SK-N-SH (cell line): ENCODE measurements around the gene CIDEC. TPM values are rescaled to one million over a fixed set of nuclear protein-coding genes. Genes with fewer than 3 reads are reported as not detected.

ENCODE experiments used
- CTCF ChIA-PET: fragments of 300-600, 350-600 bp; formaldehyde crosslinking; extraction: SDS; loops from one replicate; lab custom pipeline; 2021; lab: Yijun Ruan, JAX
- POLR2A ChIA-PET: fragments of 350-600 bp; sonication (Branson Sonifier 250); formaldehyde crosslinking; extraction: SDS; loops from one replicate; lab custom pipeline; 2020; ENCODE audit warnings: antibody characterized with exemption, inconsistent platforms; lab: Yijun Ruan, JAX
- DNase-seq: peaks from one replicate; pipeline ENCODE4 v3.0.0; 2012
- H2AFZ ChIP-seq: fragments of 200-600 bp; sonication (generic); 2 replicates; pipeline ENCODE4 v1.8.1; 2016; ENCODE audit warnings: antibody characterized with exemption, mild to moderate bottlenecking, low read depth
- H3F3A ChIP-seq: fragments of 200-600 bp; sonication (generic); replicated peaks from 2 replicates; pipeline ENCODE3; 2016; ENCODE audit warnings: antibody characterized with exemption, mild to moderate bottlenecking; ENCODE audit not compliant: insufficient read depth
- H3K27ac ChIP-seq, 2 experiments: fragments of 200-500 bp in 1 of 2; fragments of 200-600 bp in 1 of 2; sonication (Bioruptor generic) in 1 of 2; sonication (generic), shearing (Covaris generic) in 1 of 2; 2 replicates each; pipeline versions ENCODE4 v1.5.1 to v1.6.1; 2014 to 2016; ENCODE audit warnings: low read depth in 2 of 2, inconsistent platforms in 1 of 2, low read length in 1 of 2, mild to moderate bottlenecking in 1 of 2, mixed read lengths in 1 of 2
- H3K27me3 ChIP-seq: fragments of 200-600 bp; sonication (generic), shearing (Covaris generic); 2 replicates; pipeline ENCODE4 v1.6.1; 2016; ENCODE audit warnings: mixed run types; ENCODE audit not compliant: insufficient read depth
- H3K36me3 ChIP-seq, 2 experiments: fragments of 200-500 bp in 1 of 2; fragments of 200-600 bp in 1 of 2; sonication (Bioruptor generic) in 1 of 2; sonication (generic) in 1 of 2; replicated peaks in 1 of 2; 2 replicates each; pipeline versions ENCODE3 to v1.5.1; 2014 to 2016; ENCODE audit warnings: low read length in 1 of 2, mild to moderate bottlenecking in 1 of 2; ENCODE audit not compliant: insufficient read depth in 2 of 2, control insufficient read depth in 1 of 2
- H3K4me1 ChIP-seq, 2 experiments: fragments of 200-500 bp in 1 of 2; fragments of 200-600 bp in 1 of 2; sonication (Bioruptor generic) in 1 of 2; sonication (generic), shearing (Covaris generic) in 1 of 2; 2 replicates each; pipeline versions ENCODE4 v1.5.1 to v1.6.1; 2014 to 2016; ENCODE audit warnings: low read depth in 1 of 2, low read length in 1 of 2, mixed run types in 1 of 2; ENCODE audit not compliant: insufficient read depth in 2 of 2, control insufficient read depth in 1 of 2
- H3K4me2 ChIP-seq: fragments of 200-600 bp; sonication (generic), shearing (Covaris generic); 2 replicates; pipeline ENCODE4 v1.6.1; 2017; ENCODE audit warnings: mixed run types
- H3K4me3 ChIP-seq, 2 experiments: fragments of 200-500 bp in 1 of 2; fragments of 200-600 bp in 1 of 2; sonication (Bioruptor generic) in 1 of 2; sonication (generic), shearing (Covaris generic) in 1 of 2; 2 replicates each; pipeline versions ENCODE4 v1.5.1 to v1.8.1; 2014 to 2016; ENCODE audit warnings: low read depth in 2 of 2, inconsistent platforms in 1 of 2, low read length in 1 of 2, mild to moderate bottlenecking in 1 of 2, mixed read lengths in 1 of 2, moderate library complexity in 1 of 2
- H3K79me2 ChIP-seq: fragments of 200-600 bp; sonication (generic); 2 replicates; pipeline ENCODE4 v1.8.1; 2017; ENCODE audit warnings: mild to moderate bottlenecking; ENCODE audit not compliant: insufficient read depth
- H3K9ac ChIP-seq: fragments of 200-600 bp; sonication (generic); 2 replicates; pipeline ENCODE4 v1.6.1; 2017; ENCODE audit warnings: mixed run types
- H3K9me2 ChIP-seq: fragments of 200-600 bp; sonication (generic); 2 replicates; pipeline ENCODE4 v1.6.1; 2017; ENCODE audit warnings: mixed run types
- H3K9me3 ChIP-seq: fragments of 200-600 bp; sonication (generic); 2 replicates; pipeline ENCODE4 v1.6.1; 2017; ENCODE audit warnings: mixed run types, mild to moderate bottlenecking, moderate library complexity
- H4K20me1 ChIP-seq: fragments of 200-600 bp; sonication (generic); 2 replicates; pipeline ENCODE4 v1.6.1; 2017; ENCODE audit warnings: mild to moderate bottlenecking, mixed run types; ENCODE audit not compliant: insufficient read depth
- ELF1 ChIP-seq: IDR thresholded peaks from 2 replicates; pipeline ENCODE4 v1.4.0; 2012
- IRF3 ChIP-seq: fragments of 150-350 bp; IDR thresholded peaks from 2 replicates; pipeline ENCODE4 v1.6.1; 2016; ENCODE audit warnings: mild to moderate bottlenecking, low read depth, low read length
- MXI1 ChIP-seq: IDR thresholded peaks from 2 replicates; pipeline ENCODE4 v1.6.1; 2012; ENCODE audit warnings: mild to moderate bottlenecking, low read depth, low read length, improper control_type of control experiment
- NRF1 ChIP-seq: IDR thresholded peaks from 2 replicates; pipeline ENCODE4 v1.6.1; 2012; ENCODE audit warnings: low read depth, mild to moderate bottlenecking, low read length
- RAD21 ChIP-seq: IDR thresholded peaks from 2 replicates; pipeline ENCODE4 v1.6.1; 2012; ENCODE audit warnings: mild to moderate bottlenecking, low read length
- REST ChIP-seq: IDR thresholded peaks from 2 replicates; pipeline ENCODE4 v1.6.1; 2012; ENCODE audit warnings: mild to moderate bottlenecking, low read depth, low read length, moderate library complexity
- SIN3A ChIP-seq: IDR thresholded peaks from 2 replicates; pipeline ENCODE4 v1.6.1; 2012; ENCODE audit warnings: low read depth, mild to moderate bottlenecking, low read length, moderate library complexity, borderline replicate concordance
- TAF1 ChIP-seq: IDR thresholded peaks from 2 replicates; pipeline ENCODE4 v1.6.1; 2012; ENCODE audit warnings: low read depth, mild to moderate bottlenecking, low read length, moderate library complexity, borderline replicate concordance
- ZBTB33 ChIP-seq: IDR thresholded peaks from 2 replicates; pipeline ENCODE4 v1.4.0; 2012; ENCODE audit warnings: low read depth, borderline replicate concordance
- WGBS: methylation state at CpG from one replicate; pipeline ENCODE4 v1.1.6; 2017; ENCODE audit warnings: low lambda C conversion rate; 5-methylcytosine and 5-hydroxymethylcytosine counted together
- polyA plus RNA-seq, 3 experiments: library from polyadenylated mRNA; depleted of rRNA; stranded (reverse); fragments of >200 nt; gene quantifications; 2 replicates each; pipeline ENCODE4 v1.2.3, GENCODE V29; 2012

Gene CIDEC
- polyA plus RNA-seq, 1 of the 3 experiments (the other 2 are of a cell fraction): not detected

GRCh38 chr3:9911863-9912262, 31.8 kb upstream of the CIDEC start:
- TF ChIP-seq ELF1: no peak
- TF ChIP-seq NRF1: no peak
- no peak for TF ChIP-seq SIN3A
- TF ChIP-seq MXI1: no peak
- no peak for TF ChIP-seq REST
- TF ChIP-seq ZBTB33: no peak
- no peak for TF ChIP-seq TAF1
- Histone ChIP-seq H3K4me2 (no peak overlapping the region), H3K79me2 (no peaks in the 10 kb centered on the region), H3F3A (peaks cover 6% of the 10 kb centered on the region), H4K20me1 (no peaks in the 10 kb centered on the region), H3K27ac (no peak overlapping the region), H3K9ac (no peak overlapping the region), H3K4me1 (peaks cover 6 to 35% of the 10 kb centered on the region in 2 experiments; a peak in 3 of 4 replicates), H3K9me3 (no peaks in the 10 kb centered on the region), H2AFZ (no peak overlapping the region), H3K27me3 (no peaks in the 10 kb centered on the region), H3K9me2 (no peaks in the 10 kb centered on the region), H3K4me3 (no peak overlapping the region), H3K36me3 (no peaks in the 10 kb centered on the region)
- no peak for DNase-seq
- POLR2A ChIA-PET: interaction anchor here (1.2 kb wide), 1 partner anchor 21 kb away, joined by 3 read pairs; the partner anchor contains the start of gene CRELD1
- WGBS: 93% methylated on average over 8 of the region's 8 CpGs
- CTCF ChIA-PET: interaction anchor here (3.9 kb wide), 1 partner anchor 20 kb away, joined by 33 read pairs; the partner anchor contains the start of gene CRELD1

- TF ChIP-seq RAD21 (no peak), ELF1 (no peak), IRF3 (no peak)
- Histone ChIP-seq H3F3A (peaks cover 6% of the 10 kb centered on the region), H3K4me2 (no peak overlapping the region), H2AFZ (no peak overlapping the region), H3K9me2 (no peaks in the 10 kb centered on the region), H4K20me1 (no peaks in the 10 kb centered on the region), H3K36me3 (no peaks in the 10 kb centered on the region), H3K4me1 (peaks cover 0 to 11% of the 10 kb centered on the region in 2 experiments; a peak in 1 of 4 replicates), H3K27ac (no peak overlapping the region), H3K9ac (no peak overlapping the region), H3K4me3 (no peak overlapping the region), H3K27me3 (no peaks in the 10 kb centered on the region), H3K79me2 (no peaks in the 10 kb centered on the region), H3K9me3 (no peaks in the 10 kb centered on the region)
- WGBS: 89% methylated on average over 7 of the region's 7 CpGs
- ChIA-PET CTCF (no interaction called here), POLR2A (no interaction called here)
- DNase-seq: no peak
Observed at GRCh38 chr3:9909221-9910013, 29.4 kb upstream of the CIDEC start.
